Breast epithelium (tissue), 4 donors: ENCODE data around the gene RAI1. TPM values are rescaled to one million over a fixed set of nuclear protein-coding genes. Genes with fewer than 3 reads are reported as not detected.
A peak's percentile ranks its signal among the peaks of the same experiment; 100 is the strongest.

Source experiments
- DNase-seq, 2 donors: peaks; one replicate each; pipeline ENCODE4 v3.0.0-alpha.2; 2019; ENCODE audit warnings: low spot score in 2 of 2
- H3K27ac ChIP-seq, 2 donors: fragments of 200-600 bp; sonication (generic) in 1 of 2; one replicate each; pipeline ENCODE4 v1.5.1; 2016 to 2019; ENCODE audit warnings: mild to moderate bottlenecking in 1 of 2
- H3K27me3 ChIP-seq, 2 donors: fragments of 200-600 bp; sonication (generic) in 1 of 2; one replicate each; pipeline versions ENCODE4 v1.5.1 to v1.6.0; 2017 to 2019; ENCODE audit warnings: control low read depth in 1 of 2, mild to moderate bottlenecking in 1 of 2
- H3K36me3 ChIP-seq: fragments of 200-600 bp; one replicate; pipeline ENCODE4 v1.5.1; 2019
- H3K4me1 ChIP-seq, 2 donors: fragments of 200-600 bp; sonication (generic); one replicate each; pipeline ENCODE4 v1.5.1; 2016 to 2019; ENCODE audit warnings: control low read depth in 1 of 2
- H3K4me3 ChIP-seq, 3 donors: fragments of 200-600 bp; sonication (generic); 1 replicate in 2 of 3; 2 replicates in 1 of 3; pipeline ENCODE4 v1.5.1; 2016 to 2019; ENCODE audit warnings: mild to moderate bottlenecking in 3 of 3, moderate library complexity in 2 of 3
- H3K9me3 ChIP-seq, 2 donors: fragments of 200-600 bp; sonication (generic) in 1 of 2; one replicate each; pipeline ENCODE4 v1.5.1; 2016 to 2019; ENCODE audit warnings: control low read depth in 1 of 2
- POLR2A ChIP-seq: fragments of 450-650 bp; IDR thresholded peaks from one replicate; pipeline ENCODE4 v1.6.1; 2016; ENCODE audit warnings: antibody characterized with exemption, mild to moderate bottlenecking, moderate library complexity
- POLR2AphosphoS5 ChIP-seq, 3 donors: sonication (generic); formaldehyde crosslinking; IDR thresholded peaks; one replicate each; pipeline ENCODE4 v1.6.1; 2017; ENCODE audit warnings: antibody characterized with exemption in 3 of 3
- intact Hi-C: fragments of 100-400 bp; cut with DNase I; formaldehyde crosslinking; loops from one replicate; pipeline ENCODE4 v1.15.1; 2023; ENCODE audit warnings: low total_unique reads
- total RNA-seq, 3 donors: library from RNA; depleted of rRNA; stranded (reverse); fragments of >200 nt; gene quantifications; one replicate each; pipeline ENCODE4 v1.1.0, GENCODE V29; 2016
- TF ChIP-seq, protein P1 (sequence below), 3 donors: fragments of 450-650 bp; IDR thresholded peaks; one replicate each; pipeline ENCODE4 v1.5.1; 2016 to 2017; ENCODE audit warnings: antibody characterized with exemption in 3 of 3, mild to moderate bottlenecking in 3 of 3, moderate library complexity in 3 of 3

The RAI1 gene
- total RNA-seq, 3 donors from 2014 or later, result 5.6 to 25.6 (median 20.6) TPM

DNA sequence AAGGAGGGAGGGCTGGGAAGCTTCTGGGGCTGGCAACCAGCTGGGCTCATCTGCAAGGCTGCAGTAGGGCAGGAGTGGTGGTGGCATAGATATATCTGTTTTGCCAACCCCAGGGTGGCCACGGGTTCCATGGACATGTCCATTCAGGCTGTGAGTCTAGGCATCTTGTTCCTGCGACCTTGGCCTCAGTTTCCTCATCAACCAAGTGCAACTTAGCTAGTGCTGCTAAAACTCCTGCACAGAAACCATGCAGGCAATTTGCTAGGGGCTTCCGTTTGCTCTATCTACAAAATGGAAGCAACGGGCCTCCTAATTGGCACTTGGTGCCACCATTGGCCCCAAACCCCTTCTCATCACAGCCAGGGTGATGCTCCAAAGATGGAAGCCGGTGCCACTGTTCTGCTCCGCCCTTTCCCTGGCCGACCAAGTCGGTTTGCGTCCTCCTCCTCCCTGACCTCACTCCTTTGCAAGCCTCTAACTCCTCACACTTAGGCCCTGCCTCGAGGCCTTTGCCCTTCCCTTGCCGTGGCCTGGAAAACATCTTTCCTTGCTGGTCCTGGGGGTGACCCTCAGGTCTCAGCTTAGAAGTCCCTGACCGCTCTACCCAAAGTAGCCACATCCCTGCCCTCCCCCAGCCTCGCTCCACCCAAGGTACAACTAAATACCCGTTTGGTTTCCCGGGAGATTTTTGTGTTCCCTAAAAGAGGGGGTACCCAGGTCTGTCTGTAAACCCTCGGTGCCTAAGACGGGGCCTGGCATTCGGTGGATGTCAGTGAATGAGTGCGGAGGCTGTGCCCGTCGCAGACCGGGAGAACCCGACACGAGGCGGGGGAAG is 154.4 kb downstream of the RAI1 start:
- H3K4me1 ChIP-seq, result peaks cover 12 to 55% of the 10 kb centered on the region in 2 donors
- peak overlapping the region; percentile 99 to 100 for H3K27ac ChIP-seq

GRCh38 chr17:17836250-17836817 is 155.1 kb downstream of the RAI1 start:
- peak; percentile 91 to 96 (median 95) for TF ChIP-seq POLR2AphosphoS5 (IDR thresholded peaks at IDR 0.05)
- TF ChIP-seq, protein P1, sequence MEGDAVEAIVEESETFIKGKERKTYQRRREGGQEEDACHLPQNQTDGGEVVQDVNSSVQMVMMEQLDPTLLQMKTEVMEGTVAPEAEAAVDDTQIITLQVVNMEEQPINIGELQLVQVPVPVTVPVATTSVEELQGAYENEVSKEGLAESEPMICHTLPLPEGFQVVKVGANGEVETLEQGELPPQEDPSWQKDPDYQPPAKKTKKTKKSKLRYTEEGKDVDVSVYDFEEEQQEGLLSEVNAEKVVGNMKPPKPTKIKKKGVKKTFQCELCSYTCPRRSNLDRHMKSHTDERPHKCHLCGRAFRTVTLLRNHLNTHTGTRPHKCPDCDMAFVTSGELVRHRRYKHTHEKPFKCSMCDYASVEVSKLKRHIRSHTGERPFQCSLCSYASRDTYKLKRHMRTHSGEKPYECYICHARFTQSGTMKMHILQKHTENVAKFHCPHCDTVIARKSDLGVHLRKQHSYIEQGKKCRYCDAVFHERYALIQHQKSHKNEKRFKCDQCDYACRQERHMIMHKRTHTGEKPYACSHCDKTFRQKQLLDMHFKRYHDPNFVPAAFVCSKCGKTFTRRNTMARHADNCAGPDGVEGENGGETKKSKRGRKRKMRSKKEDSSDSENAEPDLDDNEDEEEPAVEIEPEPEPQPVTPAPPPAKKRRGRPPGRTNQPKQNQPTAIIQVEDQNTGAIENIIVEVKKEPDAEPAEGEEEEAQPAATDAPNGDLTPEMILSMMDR (IDR thresholded peaks at IDR 0.05), result peak in 1 of 3 donors; percentile 11
- TF ChIP-seq POLR2A, result peak; percentile 98
- Histone ChIP-seq H3K36me3 (no peaks in the 10 kb centered on the region), H3K4me1 (peaks cover 12 to 55% of the 10 kb centered on the region in 2 donors)

More for the DNA sequence above, 154.4 kb downstream of the RAI1 start:
- TF ChIP-seq, protein P1 (IDR thresholded peaks at IDR 0.05), result no peak
- TF ChIP-seq POLR2A (no peak), POLR2AphosphoS5 (IDR thresholded peaks at IDR 0.05) (no peak)
- H3K27me3 ChIP-seq, result no peaks in the 10 kb centered on the region
- no peaks in the 10 kb centered on the region for H3K9me3 ChIP-seq
- intact Hi-C loops, result loop anchor here (10.0 kb wide), 1 partner anchor 369 kb away; no protein-coding TSS in a partner anchor
- peak overlapping the region; percentile 77 to 98 (median 93) for H3K4me3 ChIP-seq
- DNase-seq, result no peak
- H3K36me3 ChIP-seq, result no peaks in the 10 kb centered on the region

DNA sequence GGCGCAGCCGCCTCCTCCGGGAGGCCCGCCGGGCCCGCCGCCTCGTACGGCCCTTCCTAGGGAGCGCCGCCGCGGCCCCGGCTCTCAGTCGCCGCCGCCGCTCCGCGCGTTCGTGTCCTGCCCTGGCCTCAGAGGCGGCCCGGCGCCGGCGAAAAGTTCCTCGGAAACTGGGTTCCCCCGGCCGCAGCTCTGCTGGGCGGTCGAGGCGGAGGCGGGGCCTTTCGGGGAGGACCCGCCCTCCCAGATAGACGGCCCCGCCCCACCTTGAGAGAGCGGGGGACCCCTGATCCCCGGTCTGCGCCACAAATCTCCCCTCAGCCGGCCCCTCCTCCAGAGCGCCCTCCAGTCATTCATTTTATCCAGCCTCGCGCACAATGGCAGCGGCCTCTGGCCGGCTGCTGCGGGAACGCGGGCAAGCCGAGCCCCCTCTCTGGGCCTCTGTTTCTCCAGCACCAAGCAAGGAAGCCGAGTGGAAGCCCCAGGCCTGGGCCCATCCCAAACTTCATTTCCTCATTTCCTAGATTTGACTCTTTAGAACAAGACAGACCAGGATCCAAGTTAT is 155.6 kb downstream of the RAI1 start, which contains the start of gene SREBF1:
Gene SREBF1 (minus strand): TSS at position 169 of the 562 bp plus-strand sequence. CDS start 169 bp downstream, outside the sequence.
- Histone ChIP-seq H3K27ac (peak within 1 kb of the TSS; percentile 99 to 100), H3K27me3 (no peaks in the 10 kb centered on the region), H3K4me3 (peak within 1 kb of the TSS; percentile 77 to 98 (median 93)), H3K9me3 (no peaks in the 10 kb centered on the region), H3K36me3 (no peaks in the 10 kb centered on the region), H3K4me1 (peaks cover 12 to 54% of the 10 kb centered on the region in 2 donors)
- DNase-seq, result no peak
- intact Hi-C loops, result loop anchor here (10.0 kb wide), 1 partner anchor 368 kb away; no protein-coding TSS in a partner anchor
- TF ChIP-seq, protein P1 (IDR thresholded peaks at IDR 0.05), result no peak
- no peak for TF ChIP-seq POLR2A
- TF ChIP-seq POLR2AphosphoS5 (IDR thresholded peaks at IDR 0.05), result no peak

More at GRCh38 chr17:17836250-17836817, 155.1 kb downstream of the RAI1 start:
- peak overlapping the region; percentile 77 to 98 (median 93) for H3K4me3 ChIP-seq
- DNase-seq, result peak; percentile 97 to 98
- H3K27ac ChIP-seq, result peak overlapping the region; percentile 99 to 100
- no peaks in the 10 kb centered on the region for H3K27me3 ChIP-seq
- intact Hi-C loops, result loop anchor here (10.0 kb wide), 1 partner anchor 368 kb away; no protein-coding TSS in a partner anchor
- no peaks in the 10 kb centered on the region for H3K9me3 ChIP-seq

GRCh38 chr17:17837380-17837821 is 156.1 kb downstream of the RAI1 start:
- no peaks in the 10 kb centered on the region for H3K9me3 ChIP-seq
- no peaks in the 10 kb centered on the region for H3K36me3 ChIP-seq
- H3K27me3 ChIP-seq, result no peaks in the 10 kb centered on the region
- no peak for DNase-seq
- peak overlapping the region; percentile 77 to 98 (median 93) for H3K4me3 ChIP-seq
- intact Hi-C loops, result loop anchor here (10.0 kb wide), 1 partner anchor 367 kb away; no protein-coding TSS in a partner anchor
- peaks cover 12 to 56% of the 10 kb centered on the region in 2 donors for H3K4me1 ChIP-seq
- peak overlapping the region; percentile 99 to 100 for H3K27ac ChIP-seq
- TF ChIP-seq POLR2A (no peak), POLR2AphosphoS5 (IDR thresholded peaks at IDR 0.05) (peak in 2 of 3 donors; percentile 38 to 72)
- TF ChIP-seq, protein P1 (IDR thresholded peaks at IDR 0.05), result no peak
